Esophagus squamous epithelium (tissue), 5 donors: ENCODE results near the gene CANT1. TPM values are rescaled to one million over a fixed set of nuclear protein-coding genes. Genes with fewer than 3 reads are reported as not detected.

Source experiments
- DNase-seq: peaks from one replicate; lab custom pipeline; 2025; lab: John Stamatoyannopoulos, UW
- H3K27ac ChIP-seq, 4 donors: fragments of 200-600 bp; sonication (generic); one replicate each; pipeline ENCODE4 v1.5.1; 2016 to 2019; ENCODE audit warnings: mild to moderate bottlenecking in 1 of 4
- H3K27me3 ChIP-seq, 4 donors: fragments of 200-600 bp; sonication (generic); 1 replicate in 3 of 4; 2 replicates in 1 of 4; pipeline versions ENCODE4 v1.5.1 to v1.6.0; 2017 to 2021; ENCODE audit warnings: antibody characterized with exemption in 1 of 4
- H3K36me3 ChIP-seq, 3 donors: fragments of 200-600 bp; sonication (generic); one replicate each; pipeline ENCODE4 v1.5.1; 2016 to 2019
- H3K4me1 ChIP-seq, 3 donors: fragments of 200-600 bp; sonication (generic); one replicate each; pipeline ENCODE4 v1.5.1; 2017 to 2019
- H3K4me3 ChIP-seq, 4 donors: fragments of 200-600 bp; sonication (generic); 1 replicate in 3 of 4; 2 replicates in 1 of 4; pipeline ENCODE4 v1.5.1; 2016 to 2019; ENCODE audit warnings: mild to moderate bottlenecking in 2 of 4, moderate library complexity in 1 of 4
- H3K9me3 ChIP-seq, 3 donors: fragments of 200-600 bp; sonication (generic); one replicate each; pipeline ENCODE4 v1.5.1; 2016 to 2019
- POLR2A ChIP-seq, 4 donors: fragments of 450-650 bp; IDR thresholded peaks; one replicate each; pipeline ENCODE4 v1.6.1; 2017; ENCODE audit warnings: antibody characterized with exemption in 4 of 4, mild to moderate bottlenecking in 4 of 4, moderate library complexity in 3 of 4
- WGBS, 2 donors: methylation state at CpG; one replicate each; pipeline ENCODE4 v1.1.5; 2018; 5-methylcytosine and 5-hydroxymethylcytosine counted together
- intact Hi-C: fragments of 100-400 bp; cut with DNase I; formaldehyde crosslinking; loops from one replicate; pipeline ENCODE4 v1.15.0; 2022
- total RNA-seq, 4 donors: library from RNA; depleted of rRNA; stranded (reverse); fragments of >200 nt; gene quantifications; one replicate each; pipeline ENCODE4 v1.1.0, GENCODE V29; 2016
- TF ChIP-seq, protein P1 (sequence below), 6 experiments: fragments of 450-650 bp in 4 of 6; fragments of 200-600 bp in 2 of 6; sonication (generic) in 2 of 6; IDR thresholded peaks; one replicate each; pipeline ENCODE4 v1.5.1; 2016 to 2019; ENCODE audit warnings: antibody characterized with exemption in 6 of 6, mild to moderate bottlenecking in 4 of 6, moderate library complexity in 4 of 6
- donor health status: DM: yes; HTN: yes; CAD: no.

CANT1 gene
- total RNA-seq, 4 donors from 2014 or later: 36.2 to 58.8 (median 38.3) TPM

DNA sequence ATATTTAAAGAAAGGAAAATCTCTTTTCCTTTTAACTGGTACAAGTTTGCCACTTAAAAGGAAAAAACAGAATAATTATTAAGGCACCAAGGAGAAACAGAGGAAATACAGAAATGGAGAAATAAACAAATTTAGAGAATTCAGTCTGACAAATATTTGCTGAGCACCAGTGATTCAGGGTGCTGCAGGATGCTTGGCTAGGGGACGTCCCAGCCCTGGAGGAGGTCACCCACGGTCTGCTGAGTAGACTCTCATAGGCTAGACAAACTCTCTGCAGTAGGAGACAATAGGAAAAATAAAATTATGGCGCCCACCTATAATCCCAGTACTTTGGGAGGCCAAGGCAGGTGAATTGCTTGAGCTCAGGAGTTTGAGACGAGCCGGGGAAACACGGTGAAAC is 30.3 kb upstream of the CANT1 start:
- H3K27me3 ChIP-seq: peaks cover 0 to 7% (median 0%) of the 10 kb centered on the region in 4 donors
- no peak for DNase-seq
- TF ChIP-seq POLR2A (IDR thresholded peaks at IDR 0.05): no peak
- TF ChIP-seq, protein P1, sequence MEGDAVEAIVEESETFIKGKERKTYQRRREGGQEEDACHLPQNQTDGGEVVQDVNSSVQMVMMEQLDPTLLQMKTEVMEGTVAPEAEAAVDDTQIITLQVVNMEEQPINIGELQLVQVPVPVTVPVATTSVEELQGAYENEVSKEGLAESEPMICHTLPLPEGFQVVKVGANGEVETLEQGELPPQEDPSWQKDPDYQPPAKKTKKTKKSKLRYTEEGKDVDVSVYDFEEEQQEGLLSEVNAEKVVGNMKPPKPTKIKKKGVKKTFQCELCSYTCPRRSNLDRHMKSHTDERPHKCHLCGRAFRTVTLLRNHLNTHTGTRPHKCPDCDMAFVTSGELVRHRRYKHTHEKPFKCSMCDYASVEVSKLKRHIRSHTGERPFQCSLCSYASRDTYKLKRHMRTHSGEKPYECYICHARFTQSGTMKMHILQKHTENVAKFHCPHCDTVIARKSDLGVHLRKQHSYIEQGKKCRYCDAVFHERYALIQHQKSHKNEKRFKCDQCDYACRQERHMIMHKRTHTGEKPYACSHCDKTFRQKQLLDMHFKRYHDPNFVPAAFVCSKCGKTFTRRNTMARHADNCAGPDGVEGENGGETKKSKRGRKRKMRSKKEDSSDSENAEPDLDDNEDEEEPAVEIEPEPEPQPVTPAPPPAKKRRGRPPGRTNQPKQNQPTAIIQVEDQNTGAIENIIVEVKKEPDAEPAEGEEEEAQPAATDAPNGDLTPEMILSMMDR (IDR thresholded peaks at IDR 0.05): no peak
- intact Hi-C loops: no loop called here
- H3K4me3 ChIP-seq: no peak overlapping the region
- no peak overlapping the region for H3K27ac ChIP-seq
- H3K4me1 ChIP-seq: peaks cover 0 to 41% (median 19%) of the 10 kb centered on the region in 3 donors
- no peaks in the 10 kb centered on the region for H3K36me3 ChIP-seq
- H3K9me3 ChIP-seq: no peaks in the 10 kb centered on the region
- WGBS, 2 donors: 87 to 91% methylated on average over 6 of the region's 6 CpGs

DNA sequence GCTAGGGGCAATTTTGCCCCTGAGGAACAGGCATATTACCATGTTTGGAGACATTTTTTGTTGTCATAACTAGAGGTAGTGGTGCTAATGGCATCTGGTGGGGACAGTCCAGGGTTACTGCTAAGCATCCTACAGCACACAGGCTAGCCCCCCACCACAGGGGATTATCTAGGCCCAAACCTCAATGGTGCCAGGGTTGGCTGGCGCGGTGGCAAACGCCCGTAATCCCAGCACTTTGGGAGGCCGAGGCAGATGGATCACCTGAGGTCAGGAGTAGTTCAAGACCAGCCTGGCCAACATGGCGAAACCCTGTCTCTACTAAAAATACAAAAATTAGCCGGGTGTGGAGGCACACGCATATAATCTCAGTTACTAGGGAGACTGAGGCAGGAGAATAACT is 29.6 kb upstream of the CANT1 start:
- DNase-seq: no peak
- peaks cover 3 to 49% (median 26%) of the 10 kb centered on the region in 3 donors for H3K4me1 ChIP-seq
- H3K4me3 ChIP-seq: no peak overlapping the region
- H3K27me3 ChIP-seq: no peaks in the 10 kb centered on the region
- TF ChIP-seq POLR2A (IDR thresholded peaks at IDR 0.05): no peak
- TF ChIP-seq, protein P1 (IDR thresholded peaks at IDR 0.05): no peak
- intact Hi-C loops: no loop called here
- WGBS, 2 donors: 81 to 83% methylated on average over 8 of the region's 8 CpGs
- no peaks in the 10 kb centered on the region for H3K36me3 ChIP-seq
- no peaks in the 10 kb centered on the region for H3K9me3 ChIP-seq
- peak overlapping the region; percentile 15 to 84 (median 70) for H3K27ac ChIP-seq

DNA sequence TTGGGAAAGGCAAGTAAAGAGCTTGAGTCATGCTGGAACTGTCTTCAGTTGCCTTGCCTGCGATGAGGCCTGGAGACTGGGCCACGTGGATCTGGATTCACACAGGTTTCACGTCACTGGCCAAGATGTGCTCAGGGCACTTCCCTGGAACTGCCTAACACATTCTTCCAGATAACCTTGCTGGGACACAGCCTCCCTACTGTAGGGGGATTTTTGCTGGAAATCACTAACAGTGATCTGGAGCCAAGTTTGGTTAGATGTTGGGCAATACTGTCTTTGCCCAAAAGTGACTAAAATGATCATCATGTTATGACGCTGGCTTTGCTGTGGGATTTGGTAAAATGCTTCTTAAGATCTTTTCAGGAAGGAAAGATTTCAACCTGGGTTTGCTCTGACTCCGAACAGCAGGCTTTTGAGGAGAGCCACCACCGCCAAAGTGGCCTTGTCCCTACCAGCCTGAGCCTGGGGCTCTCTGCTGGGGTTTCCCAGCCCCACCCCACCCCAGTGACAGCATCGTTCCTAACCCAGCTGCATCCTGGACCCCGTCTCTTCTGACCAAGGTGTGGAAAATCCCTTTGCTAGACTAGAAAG is 29.1 kb upstream of the CANT1 start:
- H3K27me3 ChIP-seq: no peaks in the 10 kb centered on the region
- H3K9me3 ChIP-seq: no peaks in the 10 kb centered on the region
- 29 to 38% methylated on average over 6 to 8 of the region's 8 CpGs for WGBS, 2 donors
- peak overlapping the region; percentile 15 to 84 (median 70) for H3K27ac ChIP-seq
- no peak for DNase-seq
- intact Hi-C loops: no loop called here
- no peaks in the 10 kb centered on the region for H3K36me3 ChIP-seq
- H3K4me1 ChIP-seq: peaks cover 8 to 54% (median 31%) of the 10 kb centered on the region in 3 donors
- H3K4me3 ChIP-seq: no peak overlapping the region
- TF ChIP-seq POLR2A (IDR thresholded peaks at IDR 0.05): no peak
- TF ChIP-seq, protein P1 (IDR thresholded peaks at IDR 0.05): no peak

DNA sequence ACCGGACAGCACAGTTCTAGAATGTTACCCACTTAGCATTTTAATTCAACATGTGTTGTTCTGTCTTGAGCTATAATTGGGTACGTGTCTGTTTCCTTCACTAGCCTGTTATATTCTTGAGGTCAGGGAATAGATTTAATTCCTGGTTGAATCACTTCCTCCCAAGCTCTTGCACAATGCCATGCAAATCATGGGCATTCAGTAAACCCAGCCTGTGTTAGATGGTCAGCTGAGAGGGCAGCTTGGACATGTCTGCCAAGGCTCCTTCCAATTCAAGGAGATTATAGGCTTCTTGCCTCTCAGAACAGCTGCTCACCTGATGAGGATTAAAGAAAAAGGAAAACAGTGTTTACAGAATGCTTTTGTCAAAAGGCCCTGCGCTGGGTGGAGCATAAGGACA is 27.0 kb upstream of the CANT1 start:
- no peak for TF ChIP-seq POLR2A (IDR thresholded peaks at IDR 0.05)
- TF ChIP-seq, protein P1 (IDR thresholded peaks at IDR 0.05): no peak
- Histone ChIP-seq H3K27me3 (peaks cover 0 to 7% (median 0%) of the 10 kb centered on the region in 4 donors), H3K9me3 (no peaks in the 10 kb centered on the region), H3K4me1 (peaks cover 14 to 66% (median 35%) of the 10 kb centered on the region in 3 donors), H3K4me3 (no peak overlapping the region), H3K27ac (peak overlapping the region in 3 of 4 donors; percentile 4 to 42 (median 22)), H3K36me3 (no peaks in the 10 kb centered on the region)
- WGBS, 2 donors: 48 to 54% methylated on average over 3 of the region's 3 CpGs
- no peak for DNase-seq
- intact Hi-C loops: no loop called here

DNA sequence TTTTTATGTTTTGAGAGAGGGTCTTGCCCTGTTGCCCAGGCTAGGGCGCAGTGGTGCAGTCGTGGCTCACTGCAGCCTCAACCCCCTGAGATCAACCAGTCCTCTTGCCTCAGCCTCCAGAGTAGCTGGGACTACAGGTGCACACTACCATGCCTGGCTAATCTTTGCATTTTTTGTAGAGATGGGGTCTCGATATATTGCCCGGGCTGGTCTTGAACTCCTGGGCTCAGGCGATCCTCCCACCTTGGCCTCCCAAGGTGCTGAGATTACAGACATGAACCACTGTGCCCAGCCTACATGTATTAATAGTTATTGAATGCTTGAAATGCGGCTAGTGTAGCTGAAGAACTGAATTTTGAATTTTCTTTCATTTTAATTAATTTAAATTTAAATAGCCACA is 26.6 kb upstream of the CANT1 start:
- peak overlapping the region in 3 of 4 donors; percentile 4 to 14 (median 8) for H3K27ac ChIP-seq

More for the DNA sequence above, 26.6 kb upstream of the CANT1 start:
- DNase-seq: no peak
- H3K4me3 ChIP-seq: no peak overlapping the region
- intact Hi-C loops: no loop called here
- TF ChIP-seq, protein P1 (IDR thresholded peaks at IDR 0.05): no peak
- TF ChIP-seq POLR2A (IDR thresholded peaks at IDR 0.05): no peak
- H3K27me3 ChIP-seq: peaks cover 0 to 11% (median 0%) of the 10 kb centered on the region in 4 donors
- H3K36me3 ChIP-seq: no peaks in the 10 kb centered on the region
- no peaks in the 10 kb centered on the region for H3K9me3 ChIP-seq
- 89 to 97% methylated on average over 6 of the region's 6 CpGs for WGBS, 2 donors
- H3K4me1 ChIP-seq: peaks cover 14 to 69% (median 35%) of the 10 kb centered on the region in 3 donors
